ENCODE results near the gene CPZ.

The CPZ gene

GRCh38 chr4:8592366-8593263 is at the start of gene CPZ:
Gene CPZ (plus strand): TSS chr4:8592765. CDS start chr4:8592834, 69 bp downstream.
- DNase-seq (ENCODE audit: extremely low spot score) = no peak
- CTCF ChIA-PET = interaction anchor here (1.0 to 1.7 kb wide), 2 partner anchors 46 to 124 kb away, joined by 4 to 7 read pairs; no protein-coding TSS in a partner anchor
- POLR2A ChIA-PET = interaction anchor here (1.2 kb wide), 1 partner anchor 9 kb away, joined by 5 read pairs; no protein-coding TSS in a partner anchor
- TF ChIP-seq ELF4 (IDR thresholded peaks at IDR 0.05) = no peak
- TF ChIP-seq LEF1 (IDR thresholded peaks at IDR 0.05; ENCODE audit: borderline replicate concordance) = no peak
- TF ChIP-seq FOXM1 (IDR thresholded peaks at IDR 0.05; ENCODE audit: borderline replicate concordance) = no peak
- no peak for TF ChIP-seq ZNF384 (IDR thresholded peaks at IDR 0.05)
- TF ChIP-seq SP1 (IDR thresholded peaks at IDR 0.05) = no peak
- no peak for TF ChIP-seq PKNOX1 (IDR thresholded peaks at IDR 0.05)
- no peak for TF ChIP-seq CTBP1 (IDR thresholded peaks at IDR 0.05; ENCODE audit: borderline replicate concordance)

DNA sequence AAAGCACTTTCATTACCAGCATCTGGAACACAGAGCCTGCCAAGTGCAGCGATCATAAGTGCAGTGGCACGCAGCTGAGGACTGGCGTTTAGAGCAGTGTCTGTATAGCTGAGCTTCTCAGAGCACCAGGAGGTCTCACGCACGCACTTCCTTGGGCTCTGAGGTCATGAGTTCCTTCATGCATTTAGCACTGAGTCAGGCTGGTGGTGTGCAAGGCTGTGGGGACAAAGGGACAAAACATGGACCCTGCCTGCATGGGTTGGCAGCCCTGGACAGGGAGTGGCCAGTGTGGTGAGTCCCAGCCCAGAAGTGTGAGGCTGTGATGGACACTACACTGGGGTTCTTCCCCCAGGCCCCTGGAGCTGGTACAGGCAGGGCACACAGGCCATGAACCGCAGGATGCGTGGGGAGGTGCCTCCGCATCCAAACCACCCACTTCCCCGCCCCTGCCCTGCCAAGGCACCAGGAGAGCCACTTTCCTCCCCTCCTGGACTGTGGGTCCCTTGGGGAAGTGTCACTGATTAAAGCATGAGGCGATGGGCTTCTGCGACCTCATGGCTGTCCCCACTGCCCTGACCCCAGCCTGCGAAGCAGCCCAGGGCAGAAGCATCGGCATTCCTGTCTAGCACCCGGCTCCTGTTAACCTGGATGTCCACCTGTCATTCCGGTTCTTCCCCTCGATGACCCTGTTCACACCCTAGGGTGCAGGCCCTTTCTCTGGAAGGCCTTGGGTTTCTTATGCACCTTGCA is 49.6 kb upstream of the CPZ start:
- TF ChIP-seq TARDBP (IDR thresholded peaks at IDR 0.05) = no peak
- no peak for TF ChIP-seq L3MBTL2 (conservative IDR thresholded peaks at IDR 0.05)
- TF ChIP-seq PKNOX1 (IDR thresholded peaks at IDR 0.05) = no peak
- TF ChIP-seq FOXA1 (IDR thresholded peaks at IDR 0.05) = no peak
- TF ChIP-seq SP1 (IDR thresholded peaks at IDR 0.05) = no peak
- TF ChIP-seq ELF4 (IDR thresholded peaks at IDR 0.05) = no peak
- no peak for TF ChIP-seq LEF1 (IDR thresholded peaks at IDR 0.05; ENCODE audit: borderline replicate concordance)
- TF ChIP-seq FOXM1 (IDR thresholded peaks at IDR 0.05; ENCODE audit: borderline replicate concordance) = no peak
- TF ChIP-seq FOXK2 (IDR thresholded peaks at IDR 0.05) = no peak
- ChIA-PET POLR2A (no interaction called here), CTCF (no interaction called here)
- no peak for DNase-seq (ENCODE audit: extremely low spot score)

DNA sequence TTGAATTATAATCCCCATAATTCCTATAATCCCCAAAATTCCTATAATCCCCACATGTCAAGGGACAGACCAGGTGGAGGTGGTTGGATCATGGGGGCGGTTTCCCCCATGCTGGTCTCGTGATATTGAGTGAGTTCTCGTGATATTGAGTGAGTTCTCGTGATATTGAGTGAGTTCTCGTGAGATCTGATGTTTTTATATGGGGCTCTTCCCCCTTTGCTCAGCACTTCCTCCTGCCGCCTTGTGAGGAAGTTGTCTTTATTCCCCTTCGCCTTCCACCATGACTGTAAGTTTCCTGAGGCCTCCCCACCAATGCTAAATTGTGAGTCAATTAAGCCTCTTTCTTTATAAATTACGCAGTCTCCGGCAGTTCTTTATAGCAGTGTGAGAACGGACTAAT is 48.9 kb upstream of the CPZ start:
- no peak for DNase-seq (ENCODE audit: extremely low spot score)
- POLR2A ChIA-PET = no interaction called here
- CTCF ChIA-PET = no interaction called here
- TF ChIP-seq FOXM1 (IDR thresholded peaks at IDR 0.05; ENCODE audit: borderline replicate concordance) = no peak
- TF ChIP-seq LEF1 (IDR thresholded peaks at IDR 0.05; ENCODE audit: borderline replicate concordance) = no peak
- TF ChIP-seq SUZ12 (IDR thresholded peaks at IDR 0.05) = no peak

- TF ChIP-seq L3MBTL2 (conservative IDR thresholded peaks at IDR 0.05) (no peak), HDGF (IDR thresholded peaks at IDR 0.05; ENCODE audit: borderline replicate concordance) (no peak), FOXA1 (IDR thresholded peaks at IDR 0.05) (no peak), FOXM1 (IDR thresholded peaks at IDR 0.05; ENCODE audit: borderline replicate concordance) (no peak), CTBP1 (IDR thresholded peaks at IDR 0.05; ENCODE audit: borderline replicate concordance) (no peak), FOXK2 (IDR thresholded peaks at IDR 0.05) (no peak), PKNOX1 (IDR thresholded peaks at IDR 0.05) (no peak), NFRKB (IDR thresholded peaks at IDR 0.05) (no peak), SP1 (IDR thresholded peaks at IDR 0.05) (no peak), SUZ12 (IDR thresholded peaks at IDR 0.05) (no peak), LEF1 (IDR thresholded peaks at IDR 0.05; ENCODE audit: borderline replicate concordance) (no peak), ELF4 (IDR thresholded peaks at IDR 0.05) (no peak), BHLHE40 (IDR thresholded peaks at IDR 0.05; ENCODE audit: borderline replicate concordance) (no peak)
- no peak for DNase-seq (ENCODE audit: extremely low spot score)
- POLR2A ChIA-PET = no interaction called here
- CTCF ChIA-PET = no interaction called here
These were observed 48.3 kb upstream of the CPZ start for GRCh38 chr4:8544282-8544681.

GRCh38 chr4:8544741-8545438 is 47.7 kb upstream of the CPZ start:
- TF ChIP-seq LEF1 (IDR thresholded peaks at IDR 0.05; ENCODE audit: borderline replicate concordance) (no peak), FOXM1 (IDR thresholded peaks at IDR 0.05; ENCODE audit: borderline replicate concordance) (no peak), ELF4 (IDR thresholded peaks at IDR 0.05) (no peak), L3MBTL2 (conservative IDR thresholded peaks at IDR 0.05) (no peak), CTBP1 (IDR thresholded peaks at IDR 0.05; ENCODE audit: borderline replicate concordance) (no peak), SUZ12 (IDR thresholded peaks at IDR 0.05) (no peak), HDGF (IDR thresholded peaks at IDR 0.05; ENCODE audit: borderline replicate concordance) (no peak), ZNF384 (IDR thresholded peaks at IDR 0.05) (no peak), ARNT (IDR thresholded peaks at IDR 0.05) (no peak), PKNOX1 (IDR thresholded peaks at IDR 0.05) (no peak)
- DNase-seq (ENCODE audit: extremely low spot score) = no peak
- ChIA-PET CTCF (no interaction called here), POLR2A (no interaction called here)
